Esophagus muscularis mucosa (tissue), 4 donors: ENCODE results near the gene STRBP.

Experiments used
- EP300 ChIP-seq: sonication (generic); formaldehyde crosslinking; IDR thresholded peaks from one replicate; pipeline ENCODE4 v1.6.1; 2017; ENCODE audit warnings: antibody characterized with exemption
- POLR2A ChIP-seq: fragments of 450-650 bp; IDR thresholded peaks from one replicate; pipeline ENCODE4 v1.6.1; 2017; ENCODE audit warnings: antibody characterized with exemption, moderate library complexity, mild to moderate bottlenecking, low read depth
- POLR2AphosphoS5 ChIP-seq, 2 donors: sonication (generic); formaldehyde crosslinking; IDR thresholded peaks; one replicate each; pipeline ENCODE4 v1.6.1; 2017; ENCODE audit warnings: antibody characterized with exemption in 2 of 2
- TF ChIP-seq, protein P1 (sequence below), 3 experiments: fragments of 200-600 bp in 2 of 3; fragments of 450-650 bp in 1 of 3; sonication (generic) in 2 of 3; IDR thresholded peaks; one replicate each; pipeline ENCODE4 v1.5.1; 2017 to 2019; ENCODE audit warnings: antibody characterized with exemption in 3 of 3, mild to moderate bottlenecking in 2 of 3, moderate library complexity in 1 of 3

DNA sequence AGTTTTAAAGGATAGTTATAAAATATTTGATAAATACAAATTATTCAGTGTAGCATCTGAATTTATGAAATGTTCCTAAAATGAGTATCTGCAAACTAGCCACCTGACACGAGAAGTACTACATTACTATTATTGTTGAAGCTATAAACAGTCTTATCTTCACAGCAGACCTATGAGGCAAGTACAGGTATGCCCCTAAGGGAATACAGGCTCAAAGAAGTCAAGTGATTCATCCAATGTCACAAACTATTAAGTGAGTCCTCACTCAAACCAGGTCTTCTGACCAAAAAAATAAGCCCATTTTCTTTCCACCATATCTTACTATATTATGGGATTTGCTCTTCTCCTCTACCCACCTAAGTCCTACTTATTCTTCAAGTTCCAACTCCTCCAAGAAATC is 28.7 kb downstream of the STRBP start:
- TF ChIP-seq, protein P1, sequence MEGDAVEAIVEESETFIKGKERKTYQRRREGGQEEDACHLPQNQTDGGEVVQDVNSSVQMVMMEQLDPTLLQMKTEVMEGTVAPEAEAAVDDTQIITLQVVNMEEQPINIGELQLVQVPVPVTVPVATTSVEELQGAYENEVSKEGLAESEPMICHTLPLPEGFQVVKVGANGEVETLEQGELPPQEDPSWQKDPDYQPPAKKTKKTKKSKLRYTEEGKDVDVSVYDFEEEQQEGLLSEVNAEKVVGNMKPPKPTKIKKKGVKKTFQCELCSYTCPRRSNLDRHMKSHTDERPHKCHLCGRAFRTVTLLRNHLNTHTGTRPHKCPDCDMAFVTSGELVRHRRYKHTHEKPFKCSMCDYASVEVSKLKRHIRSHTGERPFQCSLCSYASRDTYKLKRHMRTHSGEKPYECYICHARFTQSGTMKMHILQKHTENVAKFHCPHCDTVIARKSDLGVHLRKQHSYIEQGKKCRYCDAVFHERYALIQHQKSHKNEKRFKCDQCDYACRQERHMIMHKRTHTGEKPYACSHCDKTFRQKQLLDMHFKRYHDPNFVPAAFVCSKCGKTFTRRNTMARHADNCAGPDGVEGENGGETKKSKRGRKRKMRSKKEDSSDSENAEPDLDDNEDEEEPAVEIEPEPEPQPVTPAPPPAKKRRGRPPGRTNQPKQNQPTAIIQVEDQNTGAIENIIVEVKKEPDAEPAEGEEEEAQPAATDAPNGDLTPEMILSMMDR (IDR thresholded peaks at IDR 0.05) = no peak
- TF ChIP-seq EP300 (no peak), POLR2A (no peak), POLR2AphosphoS5 (IDR thresholded peaks at IDR 0.05) (no peak)
